GM12878 (cell line): ENCODE results near the gene USP17L21. TPM values are rescaled to one million over a fixed set of nuclear protein-coding genes. Genes with fewer than 3 reads are reported as not detected.
"Not testable (repeated sequence)": the region's sequence is repeated elsewhere in the genome, so short reads cannot be mapped to it uniquely, and the experiment has no call there.

Experiments
- ATAC-seq: fragments of 200-7000 bp; cut with Tn5 transposase; 3 replicates; pipeline ENCODE4 v1.9.1; 2020; ENCODE audit warnings: mild to moderate bottlenecking, moderate library complexity
- BruUV-seq: library from RNA; stranded (reverse); fragments of 400-500 nt; replicated peaks from 2 replicates; lab custom pipeline; 2021; lab: Mats Ljungman, UMichigan
- CTCF ChIA-PET: fragments of 300-600 bp; sonication (Branson Sonifier 250); formaldehyde crosslinking; extraction: SDS; loops from one replicate; lab custom pipeline; 2021; ENCODE audit warnings: inconsistent platforms; lab: Yijun Ruan, JAX
- POLR2A ChIA-PET: fragments of 350-600 bp; formaldehyde crosslinking; extraction: SDS; loops from one replicate; lab custom pipeline; 2021; ENCODE audit warnings: inconsistent platforms; lab: Charles Lee
- RAD21 ChIA-PET: fragments of 300-600 bp; sonication (Branson Sonifier 250); formaldehyde crosslinking; loops from one replicate; lab custom pipeline; 2023; ENCODE audit warnings: antibody characterized with exemption; ENCODE audit not compliant: unreplicated experiment; lab: Charles Lee
- SMC1A ChIA-PET: fragments of 300-600 bp; sonication (Branson Sonifier 250); formaldehyde crosslinking; loops from one replicate; lab custom pipeline; 2023; ENCODE audit not compliant: unreplicated experiment, uncharacterized antibody; lab: Charles Lee
- DNase-seq: peaks from one replicate; pipeline ENCODE4 v3.0.0-alpha.2; 2011; ENCODE audit warnings: low read depth, low spot score
- FAIRE-seq: peaks from 3 replicates; lab custom pipeline; 2011; peaks lifted over from hg19 to GRCh38; lab: Jason Lieb, UNC
- H2AFZ ChIP-seq: 2 replicates; pipeline ENCODE4 v1.6.0; 2011; ENCODE audit warnings: low read depth, low read length, control low read depth; ENCODE audit not compliant: control insufficient read depth
- H3K27ac ChIP-seq: 2 replicates; pipeline ENCODE4 v1.5.1; 2011; ENCODE audit warnings: control low read depth; ENCODE audit not compliant: control insufficient read depth, insufficient read depth
- H3K27me3 ChIP-seq, 2 experiments: replicated peaks in 1 of 2; 2 replicates each; pipeline versions ENCODE4 v1.6.0 to v1.6.1; 2011; ENCODE audit warnings: low read length in 1 of 2; ENCODE audit not compliant: control insufficient read depth in 2 of 2, insufficient read depth in 2 of 2
- H3K36me3 ChIP-seq, 2 experiments: 2 replicates each; pipeline ENCODE4 v1.5.1; 2011; ENCODE audit warnings: low read length in 1 of 2; ENCODE audit not compliant: control insufficient read depth in 2 of 2, insufficient read depth in 2 of 2
- H3K4me1 ChIP-seq: 2 replicates; pipeline ENCODE4 v1.6.1; 2011; ENCODE audit warnings: mild to moderate bottlenecking, low read length, moderate library complexity, mixed read lengths; ENCODE audit not compliant: control insufficient read depth, insufficient read depth
- H3K4me2 ChIP-seq: 2 replicates; pipeline ENCODE4 v1.6.0; 2011; ENCODE audit warnings: control low read depth; ENCODE audit not compliant: control insufficient read depth, insufficient read depth
- H3K4me3 ChIP-seq: fragments of 200-600 bp; sonication (generic); 2 replicates; pipeline ENCODE4 v1.5.1; 2016
- H3K79me2 ChIP-seq: 2 replicates; pipeline ENCODE4 v1.6.0; 2011; ENCODE audit warnings: low read length; ENCODE audit not compliant: control insufficient read depth, insufficient read depth
- H3K9ac ChIP-seq: 2 replicates; pipeline ENCODE4 v1.8.0; 2011; ENCODE audit warnings: low read length, control low read depth, mixed read lengths; ENCODE audit not compliant: control insufficient read depth, insufficient read depth
- H3K9me3 ChIP-seq: replicated peaks from 3 replicates; pipeline ENCODE4 v1.5.1; 2011; ENCODE audit warnings: mild to moderate bottlenecking, low read length; ENCODE audit not compliant: control insufficient read depth, insufficient read depth
- H4K20me1 ChIP-seq: 2 replicates; pipeline ENCODE4 v1.6.0; 2011; ENCODE audit not compliant: control insufficient read depth, insufficient read depth
- WGBS: methylation state at CpG from one replicate; pipeline ENCODE4 v1.1.6; 2016; ENCODE audit warnings: low lambda C conversion rate; ENCODE audit not compliant: insufficient replicate concordance, insufficient coverage; ENCODE audit errors: missing lambda C conversion rate; 5-methylcytosine and 5-hydroxymethylcytosine counted together
- in situ Hi-C: fragments of 300-500 bp; cut with MboI; formaldehyde crosslinking; loops from 9 replicates; pipeline ENCODE4 v1.14.3; 2018; ENCODE audit warnings: mixed read lengths
- intact Hi-C: fragments of 100-400 bp; cut with micrococcal nuclease; formaldehyde crosslinking; loops from one replicate; pipeline ENCODE4 v1.14.2; 2022; ENCODE audit not compliant: unreplicated experiment
- polyA plus RNA-seq, 11 experiments: library from polyadenylated mRNA; depleted of rRNA in 4 of 11; unstranded in 6 of 11; stranded (reverse) in 5 of 11; fragments of >200 nt; fragmentation: Nextera tagmentation in 4 of 11; fragmentation: Illumina TruSeq in 1 of 11; extraction: Ambion mirVana in 4 of 11; extraction: Trizol in 1 of 11; gene quantifications; 1 replicate in 1 of 11; 2 replicates in 10 of 11; pipeline versions ENCODE4 v1.2.1 to v1.2.3, GENCODE V29; 2011 to 2016; ENCODE audit warnings: inconsistent platforms in 2 of 11, missing spikeins in 2 of 11, low read depth in 1 of 11
- total RNA-seq, 4 experiments: library from RNA; depleted of rRNA in 3 of 4; stranded (reverse); fragments of >200 nt in 3 of 4; fragmentation: Illumina TruSeq in 1 of 4; extraction: Trizol in 1 of 4; gene quantifications; 2 replicates each; pipeline versions ENCODE4 v1.2.1 to v1.2.3, GENCODE V29; 2013 to 2021

The USP17L21 gene
- total and polyA plus RNA-seq, 10 of the 15 experiments (the other 5 are each of a cell fraction or from before 2014, with no cell fraction given) = not detected

DNA sequence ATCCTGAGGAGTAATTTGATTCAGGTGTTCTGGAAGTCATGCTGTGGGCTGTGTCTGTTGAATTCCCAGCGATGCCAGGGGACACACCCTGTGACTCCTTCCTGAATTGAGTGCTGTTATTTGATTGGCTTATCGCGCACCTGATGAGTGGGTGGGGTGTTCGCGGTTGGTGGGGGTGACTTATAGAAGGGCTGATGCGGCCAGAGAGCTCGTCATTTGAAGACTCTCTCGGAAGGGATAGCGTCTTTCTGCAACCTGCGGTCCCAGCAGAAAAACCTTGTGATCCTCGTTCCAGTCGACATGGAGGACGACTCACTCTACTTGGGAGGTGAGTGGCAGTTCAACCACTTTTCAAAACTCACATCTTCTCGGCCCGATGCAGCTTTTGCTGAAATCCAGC is 4.8 kb upstream of the USP17L21 start, which contains the start of gene USP17L20:
Gene USP17L20, plus strand, starts transcription at position 301 of the 400 bp plus-strand sequence. Its CDS starts 0 bp downstream, at position 301.
- POLR2A ChIA-PET, H3K27me3 ChIP-seq, H3K79me2 ChIP-seq, FAIRE-seq, H4K20me1 ChIP-seq, H3K36me3 ChIP-seq, H3K27ac ChIP-seq, BruUV-seq, DNase-seq, in situ Hi-C loops, SMC1A ChIA-PET, H3K4me3 ChIP-seq, H3K9ac ChIP-seq, RAD21 ChIA-PET, H3K4me1 ChIP-seq, CTCF ChIA-PET, H3K9me3 ChIP-seq, ATAC-seq, intact Hi-C loops, H3K4me2 ChIP-seq, H2AFZ ChIP-seq: not testable (repeated sequence)
- WGBS = no CpG with 5 or more reads among the region's 15 CpGs

DNA sequence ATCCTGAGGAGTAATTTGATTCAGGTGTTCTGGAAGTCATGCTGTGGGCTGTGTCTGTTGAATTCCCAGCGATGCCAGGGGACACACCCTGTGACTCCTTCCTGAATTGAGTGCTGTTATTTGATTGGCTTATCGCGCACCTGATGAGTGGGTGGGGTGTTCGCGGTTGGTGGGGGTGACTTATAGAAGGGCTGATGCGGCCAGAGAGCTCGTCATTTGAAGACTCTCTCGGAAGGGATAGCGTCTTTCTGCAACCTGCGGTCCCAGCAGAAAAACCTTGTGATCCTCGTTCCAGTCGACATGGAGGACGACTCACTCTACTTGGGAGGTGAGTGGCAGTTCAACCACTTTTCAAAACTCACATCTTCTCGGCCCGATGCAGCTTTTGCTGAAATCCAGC is 4.6 kb downstream of the USP17L21 start, which contains the start of gene USP17L22:
Gene USP17L22, plus strand, starts transcription at position 301 of the 400 bp plus-strand sequence. Its CDS starts 0 bp downstream, at position 301.
- H3K9ac ChIP-seq, in situ Hi-C loops, DNase-seq, H3K79me2 ChIP-seq, H3K4me1 ChIP-seq, FAIRE-seq, H3K9me3 ChIP-seq, H3K27me3 ChIP-seq, H3K4me3 ChIP-seq, ATAC-seq, H3K4me2 ChIP-seq, H3K27ac ChIP-seq, H3K36me3 ChIP-seq, intact Hi-C loops, CTCF ChIA-PET, H2AFZ ChIP-seq, POLR2A ChIA-PET, H4K20me1 ChIP-seq, BruUV-seq, SMC1A ChIA-PET, RAD21 ChIA-PET: not testable (repeated sequence)
- WGBS = no CpG with 5 or more reads among the region's 15 CpGs

- in situ Hi-C loops, intact Hi-C loops: not testable (repeated sequence)
- WGBS = 50% methylated on average over 7 of the region's 10 CpGs
These were observed 9.0 kb downstream of the USP17L21 start for GRCh38 chr4:9271719-9272118.

More at GRCh38 chr4:9271719-9272118, 9.0 kb downstream of the USP17L21 start:
- H3K36me3 ChIP-seq, POLR2A ChIA-PET, H3K9ac ChIP-seq, H3K79me2 ChIP-seq, H2AFZ ChIP-seq, H3K27me3 ChIP-seq, ATAC-seq, SMC1A ChIA-PET, H3K4me2 ChIP-seq, DNase-seq, FAIRE-seq, H4K20me1 ChIP-seq, RAD21 ChIA-PET, H3K4me1 ChIP-seq, H3K9me3 ChIP-seq, BruUV-seq, H3K27ac ChIP-seq, H3K4me3 ChIP-seq, CTCF ChIA-PET: not testable (repeated sequence)
